AG04449 (cell line): ENCODE measurements around the gene SYNM.

Source experiments
- CTCF ChIA-PET: fragments of 350-600 bp; formaldehyde crosslinking; extraction: SDS; loops from one replicate; lab custom pipeline; 2021; ENCODE audit warnings: antibody characterized with exemption; lab: Yijun Ruan, JAX
- POLR2A ChIA-PET: fragments of 400-600, 350-600 bp; formaldehyde crosslinking; extraction: SDS; loops from one replicate; lab custom pipeline; 2020; ENCODE audit warnings: antibody characterized with exemption, inconsistent platforms; lab: Yijun Ruan, JAX
- DNase-seq: peaks from one replicate; pipeline ENCODE4 v3.0.0-alpha.2; 2010; ENCODE audit warnings: low read depth, low spot score
- H3K4me3 ChIP-seq: 2 replicates; pipeline ENCODE4 v1.5.1; 2011; ENCODE audit warnings: low read depth, mild to moderate bottlenecking, control low read depth, low read length
- CTCF ChIP-seq: IDR thresholded peaks from one replicate; pipeline ENCODE4 v1.5.1; 2011; ENCODE audit warnings: mild to moderate bottlenecking, moderate library complexity, low read length, control low read depth, inconsistent platforms; ENCODE audit not compliant: insufficient read depth; ENCODE audit errors: missing control alignments

The SYNM gene

GRCh38 chr15:99138491-99138982 lies 33.7 kb downstream of the SYNM start:
- POLR2A ChIA-PET, result no interaction called here
- no peak for DNase-seq
- H3K4me3 ChIP-seq, result no peak overlapping the region
- CTCF ChIA-PET, result interaction anchor here (0.8 kb wide), 1 partner anchor 14 kb away, joined by 3 read pairs; no protein-coding TSS in a partner anchor
- no peak for TF ChIP-seq CTCF

GRCh38 chr15:99139276-99139675 lies 34.4 kb downstream of the SYNM start:
- no peak for TF ChIP-seq CTCF
- CTCF ChIA-PET, result interaction anchor here (0.8 kb wide), 1 partner anchor 14 kb away, joined by 3 read pairs; no protein-coding TSS in a partner anchor
- POLR2A ChIA-PET, result no interaction called here
- DNase-seq, result no peak
- H3K4me3 ChIP-seq, result no peak overlapping the region

GRCh38 chr15:99140590-99140989 lies 35.7 kb downstream of the SYNM start:
- POLR2A ChIA-PET, result no interaction called here

GRCh38 chr15:99141943-99142342 lies 37.1 kb downstream of the SYNM start:
- ChIA-PET POLR2A (no interaction called here), CTCF (interaction anchor here (0.9 to 1.7 kb wide), 4 partner anchors 14 to 105 kb away, joined by 3 to 6 read pairs (median 3); no protein-coding TSS in a partner anchor)
- H3K4me3 ChIP-seq, result no peak overlapping the region
- DNase-seq, result no peak
- TF ChIP-seq CTCF, result no peak

More at GRCh38 chr15:99140590-99140989, 35.7 kb downstream of the SYNM start:
- CTCF ChIA-PET, result no interaction called here
- no peak overlapping the region for H3K4me3 ChIP-seq
- TF ChIP-seq CTCF, result no peak
- no peak for DNase-seq

- CTCF ChIA-PET, result interaction anchor here (0.8 to 1.7 kb wide), 4 partner anchors 15 to 71 kb away, joined by 3 to 6 read pairs (median 3); no protein-coding TSS in a partner anchor
- no peak for TF ChIP-seq CTCF
- POLR2A ChIA-PET, result no interaction called here
- no peak for DNase-seq
- H3K4me3 ChIP-seq, result no peak overlapping the region
These were observed 37.7 kb downstream of the SYNM start for GRCh38 chr15:99142562-99142961.

- POLR2A ChIA-PET, result no interaction called here
- CTCF ChIA-PET, result interaction anchor here (0.8 to 1.7 kb wide), 4 partner anchors 13 to 71 kb away, joined by 3 to 6 read pairs (median 4); no protein-coding TSS in a partner anchor
- H3K4me3 ChIP-seq, result no peak overlapping the region
- no peak for DNase-seq
- no peak for TF ChIP-seq CTCF
These were observed 38.4 kb downstream of the SYNM start for GRCh38 chr15:99143242-99143641.
